ENCODE results near the gene INPPL1. TPM values are rescaled to one million over a fixed set of nuclear protein-coding genes. Genes with fewer than 3 reads are reported as not detected.
A peak's percentile ranks its signal among the peaks of the same experiment; 100 is the strongest.

The INPPL1 gene
- total and polyA plus RNA-seq, 2 donors (not counting 1 experiment from before 2014, with no cell fraction given), result 205 to 208 TPM

DNA sequence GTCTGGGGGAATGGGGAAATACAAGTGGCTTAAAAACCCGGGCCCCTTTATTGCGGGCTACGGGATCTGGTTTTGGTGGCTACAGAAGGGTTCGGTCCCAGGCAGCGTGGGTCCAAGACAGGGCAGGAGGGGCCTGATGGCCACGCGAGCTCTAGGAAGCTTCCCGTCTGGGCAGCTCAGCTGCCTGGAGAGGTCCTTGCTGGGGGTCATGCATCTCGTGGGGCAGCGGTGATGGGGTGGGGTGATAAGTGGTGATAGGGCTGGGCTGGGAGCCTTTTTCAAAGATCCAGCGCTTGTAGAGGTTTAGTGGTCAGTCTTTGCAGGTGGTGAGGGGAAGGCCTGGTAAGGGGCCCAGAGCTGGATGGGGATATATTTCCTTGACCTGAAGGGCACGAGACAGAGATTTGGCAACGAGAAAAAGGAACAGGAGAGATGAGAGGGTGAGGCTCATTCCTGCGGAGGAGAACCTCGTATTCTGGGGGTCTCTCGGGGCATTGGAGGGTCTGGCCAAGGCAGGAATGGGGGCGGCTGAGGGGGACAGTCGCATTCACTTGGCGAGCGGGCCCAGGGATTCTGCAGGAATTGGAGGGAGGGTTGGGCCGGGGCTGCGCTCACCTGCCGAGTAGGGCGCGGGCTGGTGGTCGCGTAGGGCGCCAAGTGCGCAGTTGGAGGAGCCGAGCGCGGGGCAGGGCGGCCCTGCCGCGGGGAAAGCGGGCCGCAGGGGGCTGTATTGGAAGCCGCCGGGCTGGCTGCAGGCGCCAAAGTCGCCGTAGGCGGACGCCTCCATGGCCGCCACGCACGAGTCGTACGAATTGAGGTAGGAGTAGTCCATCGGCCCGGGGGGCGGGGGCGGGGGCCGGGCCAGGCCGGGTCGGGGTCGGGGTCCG, 18.8 kb downstream of the INPPL1 start:
- H3K27ac Mint-ChIP-seq, result no peak overlapping the region

GRCh38 chr11:72244060-72244360, 19.4 kb downstream of the INPPL1 start, which contains the start of gene PHOX2A:
PHOX2A (minus strand) TSS chr11:72244176; CDS start chr11:72244004, 172 bp downstream.
- Histone ChIP-seq H3K27ac (ENCODE audit: low read length in 2 of 2) (no peak within 1 kb of the TSS), H3K4me1 (ENCODE audit: control insufficient read depth in 2 of 2, insufficient read depth in 2 of 2, low read length in 2 of 2) (peaks cover 22 to 40% of the 10 kb centered on the region in 2 donors), H3K27me3 (replicated peaks in 1 of 4; ENCODE audit: control extremely low read depth in 1 of 4, control insufficient read depth in 3 of 4, insufficient read depth in 4 of 4, low read length in 3 of 4) (peaks cover 0 to 75% (median 45%) of the 10 kb centered on the region in 4 experiments), H2AFZ (ENCODE audit: insufficient read depth, low read depth, low read length, poor library complexity, severe bottlenecking) (no peak within 1 kb of the TSS), H3K4me3 (ENCODE audit: control extremely low read depth in 1 of 5, extremely low read depth in 1 of 5, insufficient read depth in 1 of 5, low read depth in 2 of 5, low read length in 4 of 5) (peak within 1 kb of the TSS in 1 of 5 experiments; percentile 14), H3K4me2 (replicated peaks; ENCODE audit: low read depth, low read length, poor library complexity, severe bottlenecking) (peak within 1 kb of the TSS; percentile 47), H3K9ac (ENCODE audit: low read length) (no peak within 1 kb of the TSS), H3K36me3 (replicated peaks in 1 of 2; ENCODE audit: control extremely low read depth in 1 of 2, control insufficient read depth in 1 of 2, extremely low read depth in 1 of 2, insufficient read depth in 2 of 2, low read length in 1 of 2) (no peaks in the 10 kb centered on the region), H3K79me2 (ENCODE audit: control insufficient read depth, insufficient read depth, low read length) (no peaks in the 10 kb centered on the region), H4K20me1 (ENCODE audit: control insufficient read depth, insufficient read depth, low read length, poor library complexity, severe bottlenecking) (no peaks in the 10 kb centered on the region), H3K9me3 (ENCODE audit: control extremely low read depth in 1 of 3, control insufficient read depth in 2 of 3, insufficient read depth in 1 of 3, low read length in 2 of 3) (peaks cover 0 to 25% (median 0%) of the 10 kb centered on the region in 3 donors)
- WGBS (ENCODE audit: insufficient coverage), result 12% methylated on average over 37 of the region's 37 CpGs
- H3K9me3 Mint-ChIP-seq (ENCODE audit: insufficient read depth), result no peaks in the 10 kb centered on the region
- ATAC-seq (ENCODE audit: low read depth) (no peak), DNase-seq (no peak)
- intact Hi-C loops (cut with micrococcal nuclease), result no loop called here
- ChIA-PET CTCF (no interaction called here), POLR2A (no interaction called here)
- H3K4me1 Mint-ChIP-seq, result peaks cover 29% of the 10 kb centered on the region
- TF ChIP-seq, protein P1, sequence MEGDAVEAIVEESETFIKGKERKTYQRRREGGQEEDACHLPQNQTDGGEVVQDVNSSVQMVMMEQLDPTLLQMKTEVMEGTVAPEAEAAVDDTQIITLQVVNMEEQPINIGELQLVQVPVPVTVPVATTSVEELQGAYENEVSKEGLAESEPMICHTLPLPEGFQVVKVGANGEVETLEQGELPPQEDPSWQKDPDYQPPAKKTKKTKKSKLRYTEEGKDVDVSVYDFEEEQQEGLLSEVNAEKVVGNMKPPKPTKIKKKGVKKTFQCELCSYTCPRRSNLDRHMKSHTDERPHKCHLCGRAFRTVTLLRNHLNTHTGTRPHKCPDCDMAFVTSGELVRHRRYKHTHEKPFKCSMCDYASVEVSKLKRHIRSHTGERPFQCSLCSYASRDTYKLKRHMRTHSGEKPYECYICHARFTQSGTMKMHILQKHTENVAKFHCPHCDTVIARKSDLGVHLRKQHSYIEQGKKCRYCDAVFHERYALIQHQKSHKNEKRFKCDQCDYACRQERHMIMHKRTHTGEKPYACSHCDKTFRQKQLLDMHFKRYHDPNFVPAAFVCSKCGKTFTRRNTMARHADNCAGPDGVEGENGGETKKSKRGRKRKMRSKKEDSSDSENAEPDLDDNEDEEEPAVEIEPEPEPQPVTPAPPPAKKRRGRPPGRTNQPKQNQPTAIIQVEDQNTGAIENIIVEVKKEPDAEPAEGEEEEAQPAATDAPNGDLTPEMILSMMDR (IDR thresholded peaks at IDR 0.05), result no peak
- TF ChIP-seq EZH2 (IDR thresholded peaks at IDR 0.05; ENCODE audit: borderline replicate concordance, insufficient read depth, low read depth, low read length, poor library complexity, severe bottlenecking), result no peak
- H3K27me3 Mint-ChIP-seq, result peaks cover 44% of the 10 kb centered on the region
- H3K27ac Mint-ChIP-seq, result no peak within 1 kb of the TSS
- H3K4me3 Mint-ChIP-seq, result peak within 1 kb of the TSS; percentile 65

More for the DNA sequence above, 18.8 kb downstream of the INPPL1 start:
- H3K27ac ChIP-seq (ENCODE audit: low read length in 2 of 2), result no peak overlapping the region
- peaks cover 0 to 75% (median 44%) of the 10 kb centered on the region in 4 experiments for H3K27me3 ChIP-seq (replicated peaks in 1 of 4; ENCODE audit: control extremely low read depth in 1 of 4, control insufficient read depth in 3 of 4, insufficient read depth in 4 of 4, low read length in 3 of 4)
- H4K20me1 ChIP-seq (ENCODE audit: control insufficient read depth, insufficient read depth, low read length, poor library complexity, severe bottlenecking), result peaks cover 5% of the 10 kb centered on the region
- DNase-seq (no peak), ATAC-seq (ENCODE audit: low read depth) (no peak)
- H3K9ac ChIP-seq (ENCODE audit: low read length), result no peak overlapping the region
- intact Hi-C loops (cut with micrococcal nuclease), result no loop called here
- H3K79me2 ChIP-seq (ENCODE audit: control insufficient read depth, insufficient read depth, low read length), result no peaks in the 10 kb centered on the region
- H3K4me1 ChIP-seq (ENCODE audit: control insufficient read depth in 2 of 2, insufficient read depth in 2 of 2, low read length in 2 of 2), result peaks cover 22 to 40% of the 10 kb centered on the region in 2 donors
- peaks cover 0 to 25% (median 0%) of the 10 kb centered on the region in 3 donors for H3K9me3 ChIP-seq (ENCODE audit: control extremely low read depth in 1 of 3, control insufficient read depth in 2 of 3, insufficient read depth in 1 of 3, low read length in 2 of 3)
- H3K4me1 Mint-ChIP-seq, result peaks cover 30% of the 10 kb centered on the region
- no peak overlapping the region for H2AFZ ChIP-seq (ENCODE audit: insufficient read depth, low read depth, low read length, poor library complexity, severe bottlenecking)
- ChIA-PET CTCF (interaction anchor here (0.8 kb wide), 1 partner anchor 21 kb away, joined by 3 read pairs; no protein-coding TSS in a partner anchor), POLR2A (no interaction called here)
- TF ChIP-seq, protein P1 (IDR thresholded peaks at IDR 0.05), result no peak
- TF ChIP-seq EZH2 (IDR thresholded peaks at IDR 0.05; ENCODE audit: borderline replicate concordance, insufficient read depth, low read depth, low read length, poor library complexity, severe bottlenecking), result peak; percentile 81
- H3K4me3 ChIP-seq (ENCODE audit: control extremely low read depth in 1 of 5, extremely low read depth in 1 of 5, insufficient read depth in 1 of 5, low read depth in 2 of 5, low read length in 4 of 5), result no peak overlapping the region
- H3K36me3 ChIP-seq (replicated peaks in 1 of 2; ENCODE audit: control extremely low read depth in 1 of 2, control insufficient read depth in 1 of 2, extremely low read depth in 1 of 2, insufficient read depth in 2 of 2, low read length in 1 of 2), result peaks cover 0 to 2% of the 10 kb centered on the region in 2 experiments
- peaks cover 41% of the 10 kb centered on the region for H3K27me3 Mint-ChIP-seq
- peak overlapping the region; percentile 47 for H3K4me2 ChIP-seq (replicated peaks; ENCODE audit: low read depth, low read length, poor library complexity, severe bottlenecking)
- no peaks in the 10 kb centered on the region for H3K9me3 Mint-ChIP-seq (ENCODE audit: insufficient read depth)
- H3K4me3 Mint-ChIP-seq, result peak overlapping the region; percentile 65
- 31% methylated on average over 52 of the region's 58 CpGs for WGBS (ENCODE audit: insufficient coverage)
